ENCODE data around the gene MRGPRX4.

Gene MRGPRX4

GRCh38 chr11:18221274-18221876 lies 48.7 kb downstream of the MRGPRX4 start:
- DNase-seq = no peak

GRCh38 chr11:18222814-18223421 lies 50.3 kb downstream of the MRGPRX4 start:
- DNase-seq = no peak
